ENCODE data around the gene CMSS1.

DNA sequence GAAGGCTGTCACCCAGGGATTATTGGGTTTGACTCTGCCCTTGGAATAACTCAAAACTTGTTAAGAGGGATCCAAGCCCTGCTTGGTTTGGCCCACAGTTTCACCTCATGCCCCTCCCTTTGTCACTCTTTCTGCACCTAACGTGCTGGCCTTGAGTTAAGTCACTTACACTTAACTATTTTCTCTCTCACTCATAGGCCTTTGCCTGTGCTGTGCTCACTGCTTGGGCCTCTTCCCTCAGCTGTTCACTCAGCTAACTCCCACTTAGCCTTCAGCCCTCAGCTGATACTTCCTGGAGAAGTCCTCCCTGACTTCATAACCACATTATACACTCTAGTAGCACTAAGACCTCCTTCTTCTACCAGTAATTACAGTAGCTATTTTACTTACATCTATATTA, 133.3 kb downstream of the CMSS1 start:
- TF ChIP-seq EZH2 (IDR thresholded peaks at IDR 0.05; ENCODE audit: borderline replicate concordance, insufficient read depth, low read depth, low read length, poor library complexity, severe bottlenecking): no peak
- TF ChIP-seq, protein P1, sequence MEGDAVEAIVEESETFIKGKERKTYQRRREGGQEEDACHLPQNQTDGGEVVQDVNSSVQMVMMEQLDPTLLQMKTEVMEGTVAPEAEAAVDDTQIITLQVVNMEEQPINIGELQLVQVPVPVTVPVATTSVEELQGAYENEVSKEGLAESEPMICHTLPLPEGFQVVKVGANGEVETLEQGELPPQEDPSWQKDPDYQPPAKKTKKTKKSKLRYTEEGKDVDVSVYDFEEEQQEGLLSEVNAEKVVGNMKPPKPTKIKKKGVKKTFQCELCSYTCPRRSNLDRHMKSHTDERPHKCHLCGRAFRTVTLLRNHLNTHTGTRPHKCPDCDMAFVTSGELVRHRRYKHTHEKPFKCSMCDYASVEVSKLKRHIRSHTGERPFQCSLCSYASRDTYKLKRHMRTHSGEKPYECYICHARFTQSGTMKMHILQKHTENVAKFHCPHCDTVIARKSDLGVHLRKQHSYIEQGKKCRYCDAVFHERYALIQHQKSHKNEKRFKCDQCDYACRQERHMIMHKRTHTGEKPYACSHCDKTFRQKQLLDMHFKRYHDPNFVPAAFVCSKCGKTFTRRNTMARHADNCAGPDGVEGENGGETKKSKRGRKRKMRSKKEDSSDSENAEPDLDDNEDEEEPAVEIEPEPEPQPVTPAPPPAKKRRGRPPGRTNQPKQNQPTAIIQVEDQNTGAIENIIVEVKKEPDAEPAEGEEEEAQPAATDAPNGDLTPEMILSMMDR (IDR thresholded peaks at IDR 0.05): no peak

All from B cell (primary cell).